ENCODE measurements around the gene COL4A1. TPM values are rescaled to one million over a fixed set of nuclear protein-coding genes. Genes with fewer than 3 reads are reported as not detected.
A peak's percentile ranks its signal among the peaks of the same experiment; 100 is the strongest.

The COL4A1 gene
- total RNA-seq, 3 donors from 2014 or later = 118 to 1,008 (median 370) TPM

DNA sequence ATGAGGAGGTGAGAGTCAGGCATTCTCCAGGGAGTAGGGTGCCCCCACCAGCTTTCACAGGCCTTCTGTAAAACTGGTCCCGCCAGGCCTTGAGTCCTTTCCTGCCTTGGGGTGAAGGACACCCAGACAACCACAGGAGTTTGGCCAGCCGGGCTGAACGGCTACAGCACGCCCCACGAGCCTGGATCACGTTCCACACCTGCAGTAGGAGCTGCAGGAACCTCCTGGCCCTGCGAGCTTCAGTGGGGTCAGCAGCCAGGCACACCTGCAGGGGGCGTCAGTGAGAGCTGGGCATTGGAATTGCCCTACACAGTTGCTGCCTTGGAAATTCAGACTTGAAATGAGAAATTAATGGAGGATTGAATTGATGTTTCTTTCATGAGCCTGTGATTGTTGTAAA is 45.8 kb upstream of the COL4A1 start:
- no peak for DNase-seq (ENCODE audit: low spot score in 2 of 2)
- intact Hi-C loops (cut with DNase I; ENCODE audit: low total_unique reads) = no loop called here
- Histone ChIP-seq H3K4me1 (no peaks in the 10 kb centered on the region), H3K27ac (no peak overlapping the region), H3K27me3 (no peaks in the 10 kb centered on the region), H3K9me3 (no peaks in the 10 kb centered on the region), H3K4me3 (no peak overlapping the region), H3K36me3 (no peaks in the 10 kb centered on the region)
- TF ChIP-seq POLR2AphosphoS5 (IDR thresholded peaks at IDR 0.05) (no peak), POLR2A (IDR thresholded peaks at IDR 0.05) (no peak)
- TF ChIP-seq, protein P1, sequence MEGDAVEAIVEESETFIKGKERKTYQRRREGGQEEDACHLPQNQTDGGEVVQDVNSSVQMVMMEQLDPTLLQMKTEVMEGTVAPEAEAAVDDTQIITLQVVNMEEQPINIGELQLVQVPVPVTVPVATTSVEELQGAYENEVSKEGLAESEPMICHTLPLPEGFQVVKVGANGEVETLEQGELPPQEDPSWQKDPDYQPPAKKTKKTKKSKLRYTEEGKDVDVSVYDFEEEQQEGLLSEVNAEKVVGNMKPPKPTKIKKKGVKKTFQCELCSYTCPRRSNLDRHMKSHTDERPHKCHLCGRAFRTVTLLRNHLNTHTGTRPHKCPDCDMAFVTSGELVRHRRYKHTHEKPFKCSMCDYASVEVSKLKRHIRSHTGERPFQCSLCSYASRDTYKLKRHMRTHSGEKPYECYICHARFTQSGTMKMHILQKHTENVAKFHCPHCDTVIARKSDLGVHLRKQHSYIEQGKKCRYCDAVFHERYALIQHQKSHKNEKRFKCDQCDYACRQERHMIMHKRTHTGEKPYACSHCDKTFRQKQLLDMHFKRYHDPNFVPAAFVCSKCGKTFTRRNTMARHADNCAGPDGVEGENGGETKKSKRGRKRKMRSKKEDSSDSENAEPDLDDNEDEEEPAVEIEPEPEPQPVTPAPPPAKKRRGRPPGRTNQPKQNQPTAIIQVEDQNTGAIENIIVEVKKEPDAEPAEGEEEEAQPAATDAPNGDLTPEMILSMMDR (IDR thresholded peaks at IDR 0.05) = no peak

DNA sequence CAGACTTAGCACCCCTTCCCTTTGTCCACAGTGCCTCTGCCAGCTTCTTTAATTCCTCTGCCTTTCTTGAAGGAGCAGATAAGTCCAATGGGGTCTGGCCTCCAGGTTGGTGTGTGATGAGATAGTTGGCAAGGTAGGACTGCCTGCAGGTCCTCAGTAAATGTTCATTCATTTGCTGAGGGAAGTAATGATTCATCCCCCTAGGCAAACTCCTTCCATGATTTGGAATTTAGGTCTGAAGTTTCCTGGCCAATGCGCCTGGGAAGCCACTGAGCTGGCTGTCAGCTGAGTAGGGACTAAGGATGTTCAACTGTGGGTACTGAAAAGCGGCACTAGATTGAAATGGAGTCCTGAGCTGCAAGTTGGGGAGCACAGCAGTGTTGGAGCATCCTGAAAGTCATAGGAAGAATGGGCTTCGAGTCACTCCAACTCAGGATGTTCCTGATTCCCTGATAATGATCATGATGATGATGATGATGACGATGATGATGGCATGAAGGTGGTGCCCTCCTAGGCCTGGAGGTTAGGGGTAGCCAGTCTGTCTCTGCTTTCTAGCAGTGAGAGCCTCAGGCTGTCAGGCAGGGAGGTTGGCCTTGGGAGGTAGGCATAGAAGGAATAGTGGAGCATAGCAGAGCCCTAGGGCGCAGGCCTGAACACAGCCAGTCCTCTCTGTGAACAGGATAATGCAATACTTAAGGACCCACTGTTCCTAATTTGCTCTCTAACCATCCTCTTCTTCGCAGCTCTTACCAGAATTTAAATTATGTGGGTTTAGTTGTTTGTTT is 44.9 kb upstream of the COL4A1 start:
- Histone ChIP-seq H3K9me3 (no peaks in the 10 kb centered on the region), H3K4me1 (no peaks in the 10 kb centered on the region), H3K27ac (no peak overlapping the region), H3K4me3 (no peak overlapping the region), H3K36me3 (no peaks in the 10 kb centered on the region), H3K27me3 (no peaks in the 10 kb centered on the region)
- no peak for TF ChIP-seq POLR2AphosphoS5 (IDR thresholded peaks at IDR 0.05)
- no peak for TF ChIP-seq POLR2A (IDR thresholded peaks at IDR 0.05)
- TF ChIP-seq, protein P1 (IDR thresholded peaks at IDR 0.05) = no peak
- DNase-seq (ENCODE audit: low spot score in 2 of 2) = no peak
- intact Hi-C loops (cut with DNase I; ENCODE audit: low total_unique reads) = no loop called here

DNA sequence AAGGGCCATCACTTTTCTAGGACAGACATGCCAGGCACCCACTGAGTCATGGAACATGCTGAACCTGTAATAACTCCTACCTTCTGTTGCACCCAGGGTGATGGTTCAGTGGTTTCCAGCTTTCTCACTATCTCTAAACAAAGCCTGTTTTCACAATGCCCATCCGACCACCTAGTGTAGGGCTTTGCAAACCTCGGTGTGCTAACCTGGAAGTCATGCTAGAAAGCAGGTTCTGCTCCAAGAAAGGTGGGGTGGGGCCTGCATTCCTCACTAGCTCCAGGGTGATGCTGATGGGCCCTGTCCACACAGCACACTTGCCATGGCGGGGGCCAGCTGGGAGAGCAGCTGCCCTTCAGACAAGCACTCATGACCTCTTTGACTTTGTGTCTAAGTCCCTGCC is 43.6 kb upstream of the COL4A1 start:
- Histone ChIP-seq H3K27ac (peak overlapping the region in 1 of 2 donors; percentile 10), H3K27me3 (no peaks in the 10 kb centered on the region), H3K4me1 (no peaks in the 10 kb centered on the region), H3K36me3 (no peaks in the 10 kb centered on the region), H3K9me3 (no peaks in the 10 kb centered on the region), H3K4me3 (no peak overlapping the region)
- DNase-seq (ENCODE audit: low spot score in 2 of 2) = no peak
- intact Hi-C loops (cut with DNase I; ENCODE audit: low total_unique reads) = no loop called here
- TF ChIP-seq, protein P1 (IDR thresholded peaks at IDR 0.05) = no peak
- TF ChIP-seq POLR2AphosphoS5 (IDR thresholded peaks at IDR 0.05) (no peak), POLR2A (IDR thresholded peaks at IDR 0.05) (no peak)

DNA sequence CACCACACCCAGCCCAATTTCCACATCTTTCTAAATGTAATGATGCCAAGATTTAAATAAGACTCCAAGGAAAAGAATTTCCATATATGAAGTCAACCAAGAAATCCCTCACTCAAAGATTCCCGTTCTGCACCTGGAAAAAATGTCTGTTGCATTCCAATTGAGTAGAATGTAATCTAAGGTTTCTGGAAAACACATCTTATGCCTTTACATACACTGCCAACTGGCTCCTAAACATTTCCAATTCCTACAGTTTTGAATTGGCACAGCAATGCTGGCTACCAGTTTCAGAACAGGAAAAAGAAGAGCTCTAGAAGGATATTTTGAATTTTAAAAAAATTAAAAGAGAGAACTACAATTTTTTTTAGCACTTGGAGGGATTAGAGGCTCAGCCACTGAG is 43.1 kb upstream of the COL4A1 start:
- Histone ChIP-seq H3K36me3 (no peaks in the 10 kb centered on the region), H3K9me3 (no peaks in the 10 kb centered on the region), H3K4me1 (no peaks in the 10 kb centered on the region), H3K27ac (no peak overlapping the region), H3K4me3 (no peak overlapping the region), H3K27me3 (no peaks in the 10 kb centered on the region)
- no peak for DNase-seq (ENCODE audit: low spot score in 2 of 2)
- TF ChIP-seq, protein P1 (IDR thresholded peaks at IDR 0.05) = no peak
- TF ChIP-seq POLR2AphosphoS5 (IDR thresholded peaks at IDR 0.05) (no peak), POLR2A (IDR thresholded peaks at IDR 0.05) (no peak)
- intact Hi-C loops (cut with DNase I; ENCODE audit: low total_unique reads) = no loop called here

DNA sequence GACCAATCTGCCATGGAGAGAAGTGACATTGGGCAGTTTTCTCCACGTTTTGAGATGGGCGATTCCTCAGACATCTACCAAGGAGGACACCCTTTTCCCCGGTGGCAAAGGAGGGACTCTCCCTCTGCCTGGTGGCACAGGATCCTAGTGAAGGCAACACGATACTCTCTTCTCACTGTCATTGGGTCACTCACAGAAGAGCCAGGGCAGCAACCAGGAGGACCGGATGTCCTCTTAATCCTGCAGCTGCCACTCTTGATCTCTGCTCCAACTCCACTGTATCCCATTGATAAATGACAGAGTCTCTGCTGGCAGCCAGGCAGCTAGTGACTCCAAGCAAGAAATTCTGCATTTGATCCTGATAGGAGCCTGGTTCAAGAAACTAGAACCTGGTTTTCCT is 42.3 kb upstream of the COL4A1 start:
- H3K4me3 ChIP-seq = no peak overlapping the region
- H3K27ac ChIP-seq = peak overlapping the region; percentile 74 to 78
- TF ChIP-seq, protein P1 (IDR thresholded peaks at IDR 0.05) = no peak
- TF ChIP-seq POLR2AphosphoS5 (IDR thresholded peaks at IDR 0.05) (no peak), POLR2A (IDR thresholded peaks at IDR 0.05) (no peak)
- DNase-seq (ENCODE audit: low spot score in 2 of 2) = no peak
- intact Hi-C loops (cut with DNase I; ENCODE audit: low total_unique reads) = no loop called here
- no peaks in the 10 kb centered on the region for H3K27me3 ChIP-seq
- no peaks in the 10 kb centered on the region for H3K36me3 ChIP-seq
- no peaks in the 10 kb centered on the region for H3K9me3 ChIP-seq
- H3K4me1 ChIP-seq = no peaks in the 10 kb centered on the region
